ENCODE measurements around the gene SUSD5.
"Not testable (repeated sequence)": the region's sequence is repeated elsewhere in the genome, so short reads cannot be mapped to it uniquely, and the experiment has no call there.

SUSD5 gene

GRCh38 chr3:33201195-33201594, 17.4 kb downstream of the SUSD5 start:
- DNase-seq (ENCODE audit: low read depth), result no peak
- no peak overlapping the region for H3K4me3 ChIP-seq (ENCODE audit: low read depth, low read length)
- TF ChIP-seq, protein P1, sequence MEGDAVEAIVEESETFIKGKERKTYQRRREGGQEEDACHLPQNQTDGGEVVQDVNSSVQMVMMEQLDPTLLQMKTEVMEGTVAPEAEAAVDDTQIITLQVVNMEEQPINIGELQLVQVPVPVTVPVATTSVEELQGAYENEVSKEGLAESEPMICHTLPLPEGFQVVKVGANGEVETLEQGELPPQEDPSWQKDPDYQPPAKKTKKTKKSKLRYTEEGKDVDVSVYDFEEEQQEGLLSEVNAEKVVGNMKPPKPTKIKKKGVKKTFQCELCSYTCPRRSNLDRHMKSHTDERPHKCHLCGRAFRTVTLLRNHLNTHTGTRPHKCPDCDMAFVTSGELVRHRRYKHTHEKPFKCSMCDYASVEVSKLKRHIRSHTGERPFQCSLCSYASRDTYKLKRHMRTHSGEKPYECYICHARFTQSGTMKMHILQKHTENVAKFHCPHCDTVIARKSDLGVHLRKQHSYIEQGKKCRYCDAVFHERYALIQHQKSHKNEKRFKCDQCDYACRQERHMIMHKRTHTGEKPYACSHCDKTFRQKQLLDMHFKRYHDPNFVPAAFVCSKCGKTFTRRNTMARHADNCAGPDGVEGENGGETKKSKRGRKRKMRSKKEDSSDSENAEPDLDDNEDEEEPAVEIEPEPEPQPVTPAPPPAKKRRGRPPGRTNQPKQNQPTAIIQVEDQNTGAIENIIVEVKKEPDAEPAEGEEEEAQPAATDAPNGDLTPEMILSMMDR (IDR thresholded peaks at IDR 0.05; ENCODE audit: insufficient read depth, low read depth, low read length, missing control alignments), result no peak

DNA sequence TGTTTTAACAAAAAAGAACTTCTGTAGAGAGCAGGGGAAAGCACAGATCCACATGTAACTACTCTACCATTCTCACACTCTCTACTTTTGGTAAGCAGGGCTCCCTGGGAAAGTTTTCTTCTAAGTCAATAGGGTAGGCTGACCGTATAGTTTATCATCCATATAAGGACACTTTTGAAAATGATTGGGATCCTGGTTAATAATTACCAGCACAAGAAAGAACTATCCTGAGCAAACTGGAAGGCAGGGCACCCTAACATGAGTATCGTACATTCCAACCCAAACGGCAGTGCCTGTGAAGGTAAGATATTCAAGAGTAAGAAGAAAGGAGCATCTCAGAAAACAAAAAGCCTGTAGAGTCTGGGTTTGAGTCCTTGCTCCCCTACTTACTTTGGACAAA, 22.1 kb downstream of the SUSD5 start:
- TF ChIP-seq, protein P1 (IDR thresholded peaks at IDR 0.05; ENCODE audit: insufficient read depth, low read depth, low read length, missing control alignments), result no peak
- no peak for DNase-seq (ENCODE audit: low read depth)
- no peak overlapping the region for H3K4me3 ChIP-seq (ENCODE audit: low read depth, low read length)

DNA sequence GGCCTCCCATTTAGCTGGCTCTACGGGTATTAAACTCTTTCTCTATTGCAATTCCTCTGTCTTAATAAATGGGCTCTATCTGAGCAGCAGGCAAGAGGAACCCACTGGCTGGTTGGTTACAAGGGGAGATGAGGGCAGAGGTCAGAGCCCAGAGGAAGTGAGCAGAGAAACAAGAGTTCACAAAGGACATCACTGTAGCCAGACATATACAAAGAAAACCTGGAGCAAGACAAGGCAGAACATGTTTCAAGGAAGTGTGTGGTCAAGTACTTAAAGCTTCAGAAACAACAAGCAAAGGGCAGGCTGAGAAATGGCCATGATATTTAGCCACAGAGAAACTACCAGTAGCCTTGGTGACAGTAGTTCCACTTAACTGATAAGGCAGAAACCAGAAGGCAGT, 24.3 kb downstream of the SUSD5 start:
- TF ChIP-seq, protein P1 (IDR thresholded peaks at IDR 0.05; ENCODE audit: insufficient read depth, low read depth, low read length, missing control alignments), result no peak
- DNase-seq (ENCODE audit: low read depth), result peak; percentile 42
- no peak overlapping the region for H3K4me3 ChIP-seq (ENCODE audit: low read depth, low read length)

DNA sequence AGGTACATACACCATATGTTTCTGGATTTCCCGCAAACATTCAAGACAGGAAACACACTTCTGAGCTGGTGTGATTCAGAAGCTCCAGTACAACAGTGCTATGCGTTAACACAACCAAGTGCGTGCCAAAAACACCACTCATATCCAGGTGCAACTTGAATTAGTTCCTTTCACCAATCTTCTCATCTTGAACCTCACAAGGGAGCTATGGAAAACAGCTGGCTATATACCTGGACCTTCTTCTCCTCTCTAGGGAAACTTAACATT, 31.3 kb downstream of the SUSD5 start:
- DNase-seq (ENCODE audit: low read depth), result no peak
- TF ChIP-seq, protein P1 (IDR thresholded peaks at IDR 0.05; ENCODE audit: insufficient read depth, low read depth, low read length, missing control alignments), result no peak
- H3K4me3 ChIP-seq (ENCODE audit: low read depth, low read length), result no peak overlapping the region

GRCh38 chr3:33186524-33187367, 31.9 kb downstream of the SUSD5 start:
- H3K4me3 ChIP-seq (ENCODE audit: low read depth, low read length), result no peak overlapping the region
- TF ChIP-seq, protein P1 (IDR thresholded peaks at IDR 0.05; ENCODE audit: insufficient read depth, low read depth, low read length, missing control alignments), result no peak
- DNase-seq (ENCODE audit: low read depth), result no peak

DNA sequence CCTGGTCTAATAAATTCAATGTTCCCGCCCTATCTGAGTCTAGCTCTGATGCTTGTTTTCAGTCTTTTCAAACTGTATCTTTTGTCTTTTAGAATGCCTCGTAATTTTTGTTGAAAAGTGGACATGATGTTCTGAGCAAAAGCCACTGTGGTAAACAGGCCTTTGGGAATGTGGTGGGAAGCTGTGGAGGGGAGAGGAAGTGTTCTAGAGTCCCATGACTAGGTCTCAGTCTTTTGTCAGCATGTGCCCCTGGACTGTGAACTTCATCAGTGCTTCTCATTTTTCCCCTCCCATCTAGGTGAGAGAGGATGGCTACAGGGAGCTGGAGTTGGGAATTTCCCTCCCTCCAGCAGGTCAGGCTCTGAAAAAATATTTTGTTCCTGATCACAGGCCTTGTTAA, 33.7 kb downstream of the SUSD5 start:
- DNase-seq (ENCODE audit: low read depth), result no peak
- no peak overlapping the region for H3K4me3 ChIP-seq (ENCODE audit: low read depth, low read length)

GRCh38 chr3:33181641-33182040, 37.0 kb downstream of the SUSD5 start:
- H3K4me3 ChIP-seq (ENCODE audit: low read depth, low read length); DNase-seq (ENCODE audit: low read depth): not testable (repeated sequence)

More for the DNA sequence above, 33.7 kb downstream of the SUSD5 start:
- TF ChIP-seq, protein P1 (IDR thresholded peaks at IDR 0.05; ENCODE audit: insufficient read depth, low read depth, low read length, missing control alignments), result no peak

Measured in GM12865 (cell line).